Thoracic aorta (tissue), 2 donors: Measurements from ENCODE around the gene HSD11B1L. TPM values are rescaled to one million over a fixed set of nuclear protein-coding genes. Genes with fewer than 3 reads are reported as not detected.
"Not testable (repeated sequence)": the region's sequence is repeated elsewhere in the genome, so short reads cannot be mapped to it uniquely, and the experiment has no call there.

Experiments
- ATAC-seq: fragments of 150-250 bp; one replicate; pipeline ENCODE4 v1.8.0; 2017; ENCODE audit warnings: low read depth; ENCODE audit not compliant: insufficient number of reproducible peaks, low FRiP score
- DNase-seq: peaks from one replicate; pipeline ENCODE4 v3.0.0-alpha.2; 2020; ENCODE audit warnings: low spot score
- H3K27ac ChIP-seq, 2 donors: fragments of 200-600 bp; sonication (generic); 1 replicate in 1 of 2; 2 replicates in 1 of 2; pipeline ENCODE4 v1.5.1; 2016; ENCODE audit warnings: mild to moderate bottlenecking in 2 of 2, moderate library complexity in 2 of 2
- H3K27me3 ChIP-seq: fragments of 200-600 bp; sonication (generic); replicated peaks from 2 replicates; pipeline ENCODE4 v1.6.0; 2016; ENCODE audit warnings: mild to moderate bottlenecking; ENCODE audit not compliant: insufficient read depth
- H3K36me3 ChIP-seq: fragments of 200-600 bp; sonication (generic); one replicate; pipeline ENCODE4 v1.5.1; 2016
- H3K4me1 ChIP-seq, 2 donors: fragments of 200-600 bp; sonication (generic); 1 replicate in 1 of 2; 2 replicates in 1 of 2; pipeline versions ENCODE4 v1.5.1 to v1.6.0; 2016; ENCODE audit warnings: low read depth in 2 of 2, mild to moderate bottlenecking in 1 of 2; ENCODE audit not compliant: control insufficient read depth in 1 of 2
- H3K4me3 ChIP-seq: fragments of 200-600 bp; sonication (generic); 2 replicates; pipeline ENCODE4 v1.5.1; 2016; ENCODE audit warnings: mild to moderate bottlenecking
- H3K9me3 ChIP-seq: fragments of 200-600 bp; sonication (generic); 2 replicates; pipeline ENCODE4 v1.5.1; 2016
- CTCF ChIP-seq: fragments of 200-600 bp; sonication (generic); IDR thresholded peaks from one replicate; pipeline ENCODE4 v1.5.1; 2019; ENCODE audit warnings: antibody characterized with exemption
- total RNA-seq, 2 donors: library from RNA; depleted of rRNA; stranded (reverse); fragments of >200 nt; gene quantifications; one replicate each; pipeline versions ENCODE4 v1.1.0 to v1.2.3, GENCODE V29; 2016

The HSD11B1L gene
- total RNA-seq, 2 donors from 2014 or later, result 7.5 to 11.6 TPM

- no peak overlapping the region for H3K27ac ChIP-seq
- H3K9me3 ChIP-seq, result peaks cover 7% of the 10 kb centered on the region
- no peaks in the 10 kb centered on the region for H3K36me3 ChIP-seq
- no peak overlapping the region for H3K4me3 ChIP-seq
- no peaks in the 10 kb centered on the region for H3K4me1 ChIP-seq
- no peaks in the 10 kb centered on the region for H3K27me3 ChIP-seq
- no peak for DNase-seq
- no peak for ATAC-seq
- TF ChIP-seq CTCF, result no peak
These were observed 46.7 kb downstream of the HSD11B1L start for GRCh38 chr19:5727453-5728050.

GRCh38 chr19:5733172-5733571 is 52.3 kb downstream of the HSD11B1L start:
- H3K4me3 ChIP-seq, H3K9me3 ChIP-seq, ATAC-seq, DNase-seq, H3K36me3 ChIP-seq, H3K4me1 ChIP-seq, H3K27me3 ChIP-seq, H3K27ac ChIP-seq: not testable (repeated sequence)

Other genes starting within 250 kb of the HSD11B1L start
- gene ZNRF4, start 225.6 kb upstream of the HSD11B1L start, total RNA-seq, result not detected
- gene TINCR, start 113.1 kb upstream of the HSD11B1L start, total RNA-seq, result 1 to 10 TPM in 1 of 2 donors, under 1 TPM in 1; 0.56 to 2.0 TPM
- 10 to 100 TPM; 55.1 to 80.6 TPM for gene SAFB2, start 58.3 kb upstream of the HSD11B1L start, total RNA-seq
- gene SAFB, start 57.9 kb upstream of the HSD11B1L start, total RNA-seq, result 100 to 1,000 TPM in 1 of 2 donors, 10 to 100 TPM in 1; 28.6 to 101 TPM
- 10 to 100 TPM; 16.9 to 43.7 TPM for gene MICOS13, start 511 bp upstream of the HSD11B1L start, total RNA-seq
- 100 to 1,000 TPM; 274 to 397 TPM for gene RPL36, start 9.3 kb downstream of the HSD11B1L start, total RNA-seq
- 10 to 100 TPM; 52.8 to 82.8 TPM for gene LONP1, start 39.1 kb downstream of the HSD11B1L start, total RNA-seq
- under 1 TPM in 1 of 2 donors, not detected in 1; 0.41 TPM for gene CATSPERD, start 39.6 kb downstream of the HSD11B1L start, total RNA-seq
- gene PRR22, start 103.7 kb downstream of the HSD11B1L start, total RNA-seq, result 1 to 10 TPM; 1.1 to 1.3 TPM
- gene DUS3L, start 110.1 kb downstream of the HSD11B1L start, total RNA-seq, result 10 to 100 TPM; 16.2 to 33.9 TPM
- gene NRTN, start 124.0 kb downstream of the HSD11B1L start, total RNA-seq, result not detected
- not detected for gene FUT6, start 158.7 kb downstream of the HSD11B1L start, total RNA-seq
- not detected for gene FUT3, start 170.4 kb downstream of the HSD11B1L start, total RNA-seq
- gene FUT5, start 189.5 kb downstream of the HSD11B1L start, total RNA-seq, result not detected
- gene NDUFA11, start 222.8 kb downstream of the HSD11B1L start, total RNA-seq, result 100 to 1,000 TPM in 1 of 2 donors, 10 to 100 TPM in 1; 83.2 to 177 TPM
- gene VMAC, start 223.8 kb downstream of the HSD11B1L start, total RNA-seq, result 10 to 100 TPM; 13.3 to 13.6 TPM
- gene CAPS, start 233.2 kb downstream of the HSD11B1L start, total RNA-seq, result 10 to 100 TPM in 1 of 2 donors, 1 to 10 TPM in 1; 8.5 to 48.7 TPM